ENCODE data around the gene WDR72.

The WDR72 gene

DNA sequence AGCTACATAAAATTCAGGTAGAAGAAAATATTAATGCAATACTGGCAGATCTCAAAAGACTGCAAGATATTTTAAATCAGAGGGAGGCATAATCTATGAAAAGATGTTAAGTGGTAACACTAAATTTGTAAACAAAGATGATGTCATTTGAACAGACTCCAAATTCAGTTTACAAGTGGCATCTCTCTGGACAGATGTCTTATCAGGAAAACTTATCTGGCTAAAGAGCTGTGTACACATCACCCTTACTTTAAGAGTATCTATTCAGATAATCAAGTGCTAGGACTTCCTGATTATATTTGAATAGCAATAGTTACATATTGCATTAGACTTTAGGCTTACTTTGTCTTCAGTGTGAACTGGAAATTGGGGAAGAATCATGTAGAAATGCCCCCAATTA lies 231.5 kb downstream of the WDR72 start:
- no peak for DNase-seq

DNA sequence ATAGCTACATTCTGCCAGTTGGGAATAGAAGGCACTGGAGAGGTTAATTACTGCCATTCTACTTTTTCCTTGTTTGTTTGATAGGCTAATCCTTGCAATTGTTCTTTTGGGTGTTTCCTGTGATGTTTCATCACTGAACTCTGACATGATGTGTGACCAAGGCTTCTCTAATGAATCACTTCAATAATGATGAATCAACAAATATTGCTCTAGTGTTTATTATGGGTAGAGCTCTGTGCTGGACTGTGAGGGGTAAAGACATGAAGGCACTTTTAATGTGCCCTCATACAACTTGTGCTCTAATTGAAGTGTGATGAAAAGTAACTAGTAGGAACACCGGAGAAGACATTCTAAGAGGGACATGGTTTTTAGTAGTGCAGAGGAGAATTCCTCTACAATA lies 233.6 kb downstream of the WDR72 start:
- DNase-seq, result no peak

GRCh38 chr15:53522991-53523390 lies 236.5 kb downstream of the WDR72 start:
- DNase-seq, result no peak

DNA sequence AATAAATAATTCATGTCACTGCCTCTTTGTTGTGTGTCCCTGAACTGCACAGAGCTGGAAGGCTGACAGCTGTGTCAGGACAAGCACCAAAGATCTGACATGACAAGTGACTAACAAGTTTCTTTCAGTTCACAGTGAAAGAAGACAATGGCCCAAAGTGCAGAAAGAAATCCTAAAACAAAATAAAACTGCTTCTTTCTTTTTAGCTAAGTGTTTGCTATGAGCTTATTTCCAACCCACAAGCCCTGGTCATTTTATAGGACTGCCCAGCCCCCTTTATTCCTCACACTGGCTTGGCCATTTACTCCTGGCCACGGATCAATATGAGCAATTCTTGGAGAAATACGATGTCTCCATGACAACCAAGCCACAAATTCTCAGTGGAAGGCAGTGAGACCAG lies 238.5 kb downstream of the WDR72 start:
- no peak for DNase-seq

DNA sequence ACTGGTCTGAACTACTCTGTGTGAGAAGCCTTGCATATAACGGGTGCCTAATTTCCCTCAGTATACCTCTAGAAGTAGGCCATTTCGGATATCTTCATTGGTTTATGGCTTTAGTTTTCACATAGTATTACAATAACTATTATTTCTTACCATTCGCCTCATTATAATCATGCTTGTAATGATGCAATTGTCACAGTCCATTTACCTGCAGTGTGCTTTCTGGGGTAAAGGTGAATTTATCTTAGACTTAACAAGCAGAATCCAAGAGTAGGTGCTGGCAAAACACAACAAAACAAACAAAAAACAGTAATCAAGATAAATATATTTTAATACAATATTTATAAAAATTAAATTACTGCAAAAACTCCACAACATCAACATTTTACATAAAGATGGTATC lies 246.0 kb downstream of the WDR72 start:
- DNase-seq, result no peak

GRCh38 chr15:53512029-53512428 lies 247.4 kb downstream of the WDR72 start:
- DNase-seq, result no peak

DNA sequence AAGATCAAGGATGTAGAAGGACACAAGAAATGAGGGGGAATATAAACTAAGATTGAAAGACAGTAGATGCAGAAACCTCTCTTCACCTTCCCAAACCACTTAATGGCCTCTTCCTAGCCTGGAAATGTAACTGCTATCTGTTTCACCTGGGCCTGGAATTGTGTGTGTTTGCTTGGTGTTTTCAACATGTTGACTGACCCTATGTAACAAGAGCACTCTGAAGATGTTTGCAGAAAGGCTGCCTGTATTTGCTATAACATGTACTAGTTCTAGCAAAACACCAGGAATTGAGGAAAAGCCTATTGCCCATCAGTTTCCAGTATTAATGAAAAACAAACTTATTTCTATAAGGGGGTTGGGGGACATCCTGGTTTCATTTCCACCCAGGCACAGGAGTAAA lies 248.3 kb downstream of the WDR72 start:
- no peak for DNase-seq

DNA sequence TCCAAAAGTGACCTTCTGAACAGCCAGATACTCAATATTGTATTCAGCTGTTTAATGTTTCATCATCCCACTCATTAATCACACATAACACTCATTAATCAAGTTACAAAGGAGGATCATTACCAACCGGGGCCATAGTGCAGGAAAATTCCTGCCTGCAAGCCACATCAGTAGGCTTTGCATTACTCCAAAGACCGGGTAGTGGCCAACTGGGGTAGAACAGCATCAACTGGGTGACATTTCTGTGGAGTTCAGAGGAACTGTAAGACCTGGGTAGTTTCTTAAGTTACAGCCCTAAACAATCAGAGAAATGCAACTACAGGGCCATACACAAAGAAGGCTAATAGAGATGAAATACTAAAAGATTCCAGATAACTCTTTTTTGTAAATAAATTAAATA lies 253.1 kb downstream of the WDR72 start:
- no peak for DNase-seq

DNA sequence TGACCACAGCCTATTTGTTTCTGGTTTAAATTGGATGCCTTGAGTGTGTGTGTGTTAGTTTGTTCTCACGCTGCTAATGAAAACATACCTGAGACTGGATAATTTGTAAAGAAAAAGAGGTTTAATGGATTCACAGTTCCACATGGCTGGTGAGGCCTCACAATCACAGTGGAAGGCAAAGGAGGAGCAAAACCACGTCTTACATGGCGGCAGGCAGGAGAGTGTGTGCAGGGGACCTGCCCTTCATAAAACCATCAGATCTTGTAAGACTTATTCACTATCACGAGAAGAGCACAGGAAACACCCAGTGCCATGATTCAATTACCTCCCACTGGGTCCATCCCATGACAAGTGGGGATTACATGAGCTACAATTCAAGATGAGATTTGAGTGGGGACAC lies 260.5 kb downstream of the WDR72 start:
- DNase-seq, result no peak

GRCh38 chr15:53490341-53490740 lies 269.1 kb downstream of the WDR72 start:
- no peak for DNase-seq

- no peak for DNase-seq
Measured at GRCh38 chr15:53482055-53482454, 277.4 kb downstream of the WDR72 start.

DNA sequence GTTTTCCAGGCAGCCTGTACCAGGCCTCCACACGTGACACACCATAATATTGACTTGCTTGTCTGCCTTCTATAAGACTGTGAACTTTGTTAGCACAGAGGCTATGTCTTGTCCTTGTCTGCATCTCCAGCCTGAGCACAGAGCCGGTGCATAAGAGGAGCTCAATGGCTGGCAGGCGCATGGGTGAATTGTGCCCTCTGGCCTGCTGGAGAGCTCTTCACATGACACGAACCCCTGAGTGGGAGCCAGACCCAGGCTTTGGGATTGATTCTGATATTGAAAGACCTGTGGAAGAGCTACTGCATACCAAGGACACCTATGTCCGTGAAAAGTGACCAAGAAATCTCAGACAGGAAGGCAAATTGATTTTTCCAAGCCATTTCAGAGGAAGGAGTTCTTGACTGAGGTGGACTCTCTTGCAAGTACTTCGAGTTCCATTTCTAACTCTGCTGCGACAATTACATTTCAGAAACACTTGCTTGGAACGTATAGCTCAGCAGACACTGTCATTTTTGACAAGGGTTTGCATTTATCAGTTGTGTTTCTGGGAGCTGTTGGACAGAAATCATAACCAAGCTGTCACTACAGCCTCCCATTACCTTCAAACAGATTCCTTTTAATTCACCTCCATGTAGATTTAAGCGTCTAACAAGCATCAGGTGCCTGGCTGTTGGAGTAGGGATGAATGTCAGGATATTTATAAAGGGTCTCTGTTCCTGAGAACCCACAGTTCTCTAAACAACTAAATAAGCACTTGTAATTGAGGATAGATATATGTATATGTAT lies 281.3 kb downstream of the WDR72 start:
- no peak for DNase-seq

GRCh38 chr15:53473886-53474285 lies 285.6 kb downstream of the WDR72 start:
- DNase-seq, result no peak

DNA sequence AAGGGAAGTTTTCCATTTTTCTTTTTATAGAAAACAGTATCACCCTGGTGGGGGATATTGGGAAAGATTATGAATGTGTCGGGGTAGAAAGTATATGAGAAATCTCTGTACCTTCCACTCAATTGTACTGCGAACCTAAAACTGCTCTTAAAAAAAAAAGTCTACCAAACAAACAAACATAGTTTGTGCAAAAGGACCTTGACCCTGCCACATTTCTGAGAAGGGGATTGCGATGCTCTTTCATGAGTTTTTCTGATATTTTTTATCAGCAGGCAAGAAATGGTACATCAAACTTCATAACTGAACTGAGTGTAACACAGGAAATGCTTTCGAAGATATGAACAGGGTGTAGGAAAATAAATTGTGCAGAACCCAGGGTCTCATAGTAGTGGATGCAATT lies 286.0 kb downstream of the WDR72 start:
- DNase-seq, result no peak

DNA sequence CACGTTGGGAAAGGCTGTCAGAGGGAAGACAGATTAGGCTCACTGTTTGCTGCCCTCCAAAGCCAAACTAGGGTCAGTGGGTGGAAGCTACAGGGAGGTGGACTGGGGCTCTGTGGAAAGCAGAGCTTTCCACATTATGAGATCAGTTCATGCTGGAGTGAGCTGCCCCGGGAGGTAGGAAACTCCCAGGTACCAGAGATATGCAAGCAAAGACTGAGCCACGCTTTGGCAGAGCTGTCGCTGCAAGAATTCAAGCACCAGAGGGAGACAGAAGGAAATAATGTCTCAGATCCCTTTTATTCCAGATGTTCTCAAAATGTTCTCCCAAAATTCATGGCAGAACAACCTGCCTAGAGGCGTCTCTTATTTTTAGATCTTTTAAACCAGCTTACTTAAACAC lies 286.6 kb downstream of the WDR72 start:
- no peak for DNase-seq

- no peak for DNase-seq
Measured at GRCh38 chr15:53472210-53472609, 287.3 kb downstream of the WDR72 start.

- DNase-seq, result no peak
Measured at GRCh38 chr15:53470743-53471142, 288.7 kb downstream of the WDR72 start.

DNA sequence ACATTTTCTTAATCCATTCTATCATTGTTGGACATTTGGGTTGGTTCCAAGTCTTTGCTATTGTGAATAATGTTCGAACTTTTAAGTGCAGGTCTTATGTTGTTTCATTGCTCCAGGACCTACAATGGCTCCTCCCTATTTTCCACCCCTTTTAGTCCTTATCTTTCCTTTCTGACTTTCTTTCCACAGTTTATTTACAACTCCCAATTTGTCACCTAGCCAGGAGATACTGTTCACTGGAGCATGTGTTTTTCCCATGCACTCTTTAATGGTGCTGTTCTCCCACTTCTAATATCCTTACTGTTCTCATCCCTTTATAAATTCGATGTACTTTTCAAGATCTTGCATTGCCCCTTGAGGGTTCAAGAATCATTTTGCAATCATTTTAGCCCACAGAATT lies 290.0 kb downstream of the WDR72 start:
- no peak for DNase-seq
